ENCODE results near the gene GSK3A. TPM values are rescaled to one million over a fixed set of nuclear protein-coding genes. Genes with fewer than 3 reads are reported as not detected.

GSK3A gene
- total RNA-seq, 1 experiment from 2014 or later: 46.0 TPM

DNA sequence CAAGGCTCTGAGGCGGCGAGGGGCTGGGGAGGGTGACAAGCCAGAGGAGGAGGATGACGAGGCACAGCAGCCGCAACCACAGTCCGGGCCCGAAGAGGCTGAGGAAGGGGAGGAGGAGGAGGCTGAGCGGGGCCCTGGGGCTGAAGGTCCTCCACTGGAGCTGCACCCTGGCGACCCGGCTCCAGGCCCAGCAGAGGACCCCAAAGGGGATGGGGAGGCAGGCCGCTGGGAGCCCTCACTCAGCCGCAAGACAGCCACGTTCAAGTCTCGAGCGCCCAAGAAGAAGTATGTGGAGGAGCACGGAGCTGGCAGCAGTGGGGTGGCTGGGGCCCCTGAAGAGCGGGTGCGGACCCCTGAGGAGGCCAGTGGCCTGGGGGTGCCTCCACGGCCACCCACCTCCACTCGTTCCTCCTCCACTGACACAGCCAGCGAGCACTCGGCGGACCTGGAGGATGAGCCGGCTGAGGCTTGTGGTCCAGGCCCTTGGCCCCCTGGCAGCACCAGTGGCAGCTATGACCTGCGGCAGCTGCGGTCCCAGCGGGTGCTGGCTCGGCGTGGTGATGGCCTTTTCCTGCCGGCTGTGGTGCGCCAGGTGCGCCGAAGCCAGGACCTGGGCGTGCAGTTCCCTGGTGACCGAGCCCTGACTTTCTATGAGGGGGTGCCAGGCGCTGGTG is 29.6 kb upstream of the GSK3A start:
- BruUV-seq (replicated peaks): no TSS peak
- H3K36me3 ChIP-seq (ENCODE audit: control insufficient read depth, insufficient read depth, low read length): no peaks in the 10 kb centered on the region
- no peak overlapping the region for H3K4me3 ChIP-seq (ENCODE audit: low read depth in 2 of 2, low read length in 2 of 2)
- DNase-seq (ENCODE audit: low read depth, low spot score) (no peak), ATAC-seq (no peak)
- TF ChIP-seq, protein P1, sequence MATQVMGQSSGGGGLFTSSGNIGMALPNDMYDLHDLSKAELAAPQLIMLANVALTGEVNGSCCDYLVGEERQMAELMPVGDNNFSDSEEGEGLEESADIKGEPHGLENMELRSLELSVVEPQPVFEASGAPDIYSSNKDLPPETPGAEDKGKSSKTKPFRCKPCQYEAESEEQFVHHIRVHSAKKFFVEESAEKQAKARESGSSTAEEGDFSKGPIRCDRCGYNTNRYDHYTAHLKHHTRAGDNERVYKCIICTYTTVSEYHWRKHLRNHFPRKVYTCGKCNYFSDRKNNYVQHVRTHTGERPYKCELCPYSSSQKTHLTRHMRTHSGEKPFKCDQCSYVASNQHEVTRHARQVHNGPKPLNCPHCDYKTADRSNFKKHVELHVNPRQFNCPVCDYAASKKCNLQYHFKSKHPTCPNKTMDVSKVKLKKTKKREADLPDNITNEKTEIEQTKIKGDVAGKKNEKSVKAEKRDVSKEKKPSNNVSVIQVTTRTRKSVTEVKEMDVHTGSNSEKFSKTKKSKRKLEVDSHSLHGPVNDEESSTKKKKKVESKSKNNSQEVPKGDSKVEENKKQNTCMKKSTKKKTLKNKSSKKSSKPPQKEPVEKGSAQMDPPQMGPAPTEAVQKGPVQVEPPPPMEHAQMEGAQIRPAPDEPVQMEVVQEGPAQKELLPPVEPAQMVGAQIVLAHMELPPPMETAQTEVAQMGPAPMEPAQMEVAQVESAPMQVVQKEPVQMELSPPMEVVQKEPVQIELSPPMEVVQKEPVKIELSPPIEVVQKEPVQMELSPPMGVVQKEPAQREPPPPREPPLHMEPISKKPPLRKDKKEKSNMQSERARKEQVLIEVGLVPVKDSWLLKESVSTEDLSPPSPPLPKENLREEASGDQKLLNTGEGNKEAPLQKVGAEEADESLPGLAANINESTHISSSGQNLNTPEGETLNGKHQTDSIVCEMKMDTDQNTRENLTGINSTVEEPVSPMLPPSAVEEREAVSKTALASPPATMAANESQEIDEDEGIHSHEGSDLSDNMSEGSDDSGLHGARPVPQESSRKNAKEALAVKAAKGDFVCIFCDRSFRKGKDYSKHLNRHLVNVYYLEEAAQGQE (IDR thresholded peaks at IDR 0.05; ENCODE audit: insufficient read depth in 1 of 2, low read depth in 2 of 2, low read length in 1 of 2): no peak
- TF ChIP-seq SIN3A (IDR thresholded peaks at IDR 0.05; ENCODE audit: borderline replicate concordance, insufficient read depth, low read depth, low read length) (no peak), POLR2AphosphoS5 (IDR thresholded peaks at IDR 0.05; ENCODE audit: low read depth, low read length) (no peak), TCF7L2 (IDR thresholded peaks at IDR 0.05; ENCODE audit: low read depth, low read length) (no peak)
- TF ChIP-seq, protein P2, sequence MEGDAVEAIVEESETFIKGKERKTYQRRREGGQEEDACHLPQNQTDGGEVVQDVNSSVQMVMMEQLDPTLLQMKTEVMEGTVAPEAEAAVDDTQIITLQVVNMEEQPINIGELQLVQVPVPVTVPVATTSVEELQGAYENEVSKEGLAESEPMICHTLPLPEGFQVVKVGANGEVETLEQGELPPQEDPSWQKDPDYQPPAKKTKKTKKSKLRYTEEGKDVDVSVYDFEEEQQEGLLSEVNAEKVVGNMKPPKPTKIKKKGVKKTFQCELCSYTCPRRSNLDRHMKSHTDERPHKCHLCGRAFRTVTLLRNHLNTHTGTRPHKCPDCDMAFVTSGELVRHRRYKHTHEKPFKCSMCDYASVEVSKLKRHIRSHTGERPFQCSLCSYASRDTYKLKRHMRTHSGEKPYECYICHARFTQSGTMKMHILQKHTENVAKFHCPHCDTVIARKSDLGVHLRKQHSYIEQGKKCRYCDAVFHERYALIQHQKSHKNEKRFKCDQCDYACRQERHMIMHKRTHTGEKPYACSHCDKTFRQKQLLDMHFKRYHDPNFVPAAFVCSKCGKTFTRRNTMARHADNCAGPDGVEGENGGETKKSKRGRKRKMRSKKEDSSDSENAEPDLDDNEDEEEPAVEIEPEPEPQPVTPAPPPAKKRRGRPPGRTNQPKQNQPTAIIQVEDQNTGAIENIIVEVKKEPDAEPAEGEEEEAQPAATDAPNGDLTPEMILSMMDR (IDR thresholded peaks at IDR 0.05): no peak
- intact Hi-C loops (cut with micrococcal nuclease; ENCODE audit: unreplicated experiment): no loop called here
- in situ Hi-C loops (cut with HindIII; ENCODE audit: low pct_unique_long_range_greater_than_20kb, low sequenced_read_pairs): no loop called here
- CTCF ChIA-PET: no interaction called here
- POLR2A ChIA-PET: no interaction called here
- no peaks in the 10 kb centered on the region for H3K27me3 ChIP-seq (ENCODE audit: control insufficient read depth, insufficient read depth, low read length)
- H3K9me3 ChIP-seq (ENCODE audit: control insufficient read depth, insufficient read depth, low read depth, low read length): no peaks in the 10 kb centered on the region
- H3K4me1 ChIP-seq (ENCODE audit: control insufficient read depth, insufficient read depth, low read length): peaks cover 11% of the 10 kb centered on the region
- H3K27ac ChIP-seq (ENCODE audit: low read length): no peak overlapping the region

DNA sequence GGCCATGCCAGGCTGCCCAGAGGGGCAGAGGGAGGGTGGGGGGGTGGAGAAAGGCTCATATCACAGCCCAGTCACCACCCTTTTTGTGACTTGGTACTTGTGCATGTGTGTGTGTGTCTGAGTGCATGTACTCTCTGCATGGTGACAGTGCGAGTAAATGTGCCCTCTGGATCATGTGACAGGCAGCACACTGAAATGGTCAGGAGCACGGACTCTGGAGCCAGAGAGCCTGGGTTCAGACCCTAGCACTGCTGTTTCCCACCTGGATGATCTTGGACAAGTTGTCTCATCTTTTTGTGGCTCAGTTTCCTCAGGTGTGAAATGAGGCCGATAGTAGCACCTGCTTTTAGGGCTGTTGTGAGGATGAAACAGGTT is 28.6 kb upstream of the GSK3A start:
- ChIA-PET CTCF (no interaction called here), POLR2A (interaction anchor here (0.5 kb wide), 1 partner anchor 1265 kb away, joined by 4 read pairs; no protein-coding TSS in a partner anchor)
- no TSS peak for BruUV-seq (replicated peaks)
- TF ChIP-seq, protein P1 (IDR thresholded peaks at IDR 0.05; ENCODE audit: insufficient read depth in 1 of 2, low read depth in 2 of 2, low read length in 1 of 2): no peak
- TF ChIP-seq TCF7L2 (IDR thresholded peaks at IDR 0.05; ENCODE audit: low read depth, low read length) (no peak), POLR2AphosphoS5 (IDR thresholded peaks at IDR 0.05; ENCODE audit: low read depth, low read length) (no peak), SIN3A (IDR thresholded peaks at IDR 0.05; ENCODE audit: borderline replicate concordance, insufficient read depth, low read depth, low read length) (no peak)
- TF ChIP-seq, protein P2 (IDR thresholded peaks at IDR 0.05): no peak
- H3K27me3 ChIP-seq (ENCODE audit: control insufficient read depth, insufficient read depth, low read length): no peaks in the 10 kb centered on the region
- H3K4me3 ChIP-seq (ENCODE audit: low read depth in 2 of 2, low read length in 2 of 2): no peak overlapping the region; a peak in 1 of 4 replicates
- ATAC-seq (no peak), DNase-seq (ENCODE audit: low read depth, low spot score) (no peak)
- H3K4me1 ChIP-seq (ENCODE audit: control insufficient read depth, insufficient read depth, low read length): peaks cover 11% of the 10 kb centered on the region
- intact Hi-C loops (cut with micrococcal nuclease; ENCODE audit: unreplicated experiment): no loop called here
- in situ Hi-C loops (cut with HindIII; ENCODE audit: low pct_unique_long_range_greater_than_20kb, low sequenced_read_pairs): no loop called here
- H3K27ac ChIP-seq (ENCODE audit: low read length): no peak overlapping the region
- H3K9me3 ChIP-seq (ENCODE audit: control insufficient read depth, insufficient read depth, low read depth, low read length): no peaks in the 10 kb centered on the region
- H3K36me3 ChIP-seq (ENCODE audit: control insufficient read depth, insufficient read depth, low read length): no peaks in the 10 kb centered on the region

Data from Panc1 (cell line).